Stimulated activated CD4-positive, alpha-beta T cell treated with anti-CD3 and anti-CD28 coated beads, Interleukin-4, amount 100 ng/mL, for 24 hours (primary cell): ENCODE results near the gene PLK3.
"Not testable (repeated sequence)": the region's sequence is repeated elsewhere in the genome, so short reads cannot be mapped to it uniquely, and the experiment has no call there.

Experiments
- DNase-seq: peaks from one replicate; pipeline ENCODE4 v3.0.0-alpha.2; 2020

The PLK3 gene

GRCh38 chr1:44799770-44800584 lies at the start of gene PLK3:
TSS of gene PLK3 (plus strand) at chr1:44800377. CDS start at chr1:44800464, 87 bp downstream.
- peak; percentile 99 for DNase-seq

GRCh38 chr1:44757420-44757819 lies 42.8 kb upstream of the PLK3 start:
- no peak for DNase-seq

GRCh38 chr1:44759077-44759476 lies 41.1 kb upstream of the PLK3 start:
- no peak for DNase-seq

- DNase-seq = no peak
Observed at GRCh38 chr1:44760876-44761275, 39.3 kb upstream of the PLK3 start.

GRCh38 chr1:44766421-44766820 lies 33.8 kb upstream of the PLK3 start:
- DNase-seq = not testable (repeated sequence)

GRCh38 chr1:44775078-44775929 lies 24.9 kb upstream of the PLK3 start, which contains the start of gene RPS8:
TSS of gene RPS8 (plus strand) at chr1:44775540. CDS start at chr1:44775597, 57 bp downstream.
- DNase-seq = peak; percentile 93

- DNase-seq = peak; percentile 43
Observed at GRCh38 chr1:44775930-44776729, 24.0 kb upstream of the PLK3 start.

GRCh38 chr1:44776730-44777068 lies 23.5 kb upstream of the PLK3 start:
- no peak for DNase-seq

- no peak for DNase-seq
Observed at GRCh38 chr1:44777547-44777946, 22.6 kb upstream of the PLK3 start.

GRCh38 chr1:44777969-44778635 lies 22.1 kb upstream of the PLK3 start:
- DNase-seq = no peak

- no peak for DNase-seq
Observed at GRCh38 chr1:44778705-44779576, 21.2 kb upstream of the PLK3 start.

- DNase-seq = no peak
Observed at GRCh38 chr1:44780583-44781121, 19.5 kb upstream of the PLK3 start.

- no peak for DNase-seq
Observed at GRCh38 chr1:44783697-44784093, 16.5 kb upstream of the PLK3 start.

GRCh38 chr1:44784094-44785028 lies 15.8 kb upstream of the PLK3 start:
- DNase-seq = no peak

- DNase-seq = no peak
Observed at GRCh38 chr1:44785029-44785380, 15.2 kb upstream of the PLK3 start.

GRCh38 chr1:44785501-44786137 lies 14.6 kb upstream of the PLK3 start:
- DNase-seq = no peak

- DNase-seq = peak; percentile 77
Observed at GRCh38 chr1:44786138-44786840, 13.9 kb upstream of the PLK3 start.

GRCh38 chr1:44786841-44787426 lies 13.2 kb upstream of the PLK3 start:
- DNase-seq = no peak

GRCh38 chr1:44787506-44787905 lies 12.7 kb upstream of the PLK3 start:
- DNase-seq = no peak
